IPS-NIHi7 (cell line): ENCODE data around the gene SLCO1C1.

Source experiments
- DNase-seq: peaks from one replicate; pipeline ENCODE4 v3.0.0; 2012; ENCODE audit warnings: mixed read lengths; ENCODE audit errors: extremely low spot score

The SLCO1C1 gene

DNA sequence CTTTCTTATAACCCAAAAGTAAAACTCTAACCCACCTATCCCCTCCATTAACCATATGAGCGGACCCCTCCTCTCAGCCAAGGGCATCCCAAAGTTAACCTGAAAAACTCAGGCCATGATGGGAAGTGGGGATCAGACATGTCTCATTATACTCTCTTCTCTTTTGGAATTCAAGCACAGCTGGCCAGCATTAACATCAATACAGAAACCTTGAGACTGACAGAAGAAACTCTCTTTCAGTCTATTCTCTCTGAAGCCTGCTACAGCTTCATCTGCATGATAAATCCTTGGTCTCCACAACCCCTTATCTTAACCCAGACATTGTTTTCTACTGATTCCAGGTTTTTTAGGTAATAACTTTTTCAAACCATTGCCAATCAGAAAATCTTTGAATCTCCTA lies 97.8 kb downstream of the SLCO1C1 start:
- no peak for DNase-seq

DNA sequence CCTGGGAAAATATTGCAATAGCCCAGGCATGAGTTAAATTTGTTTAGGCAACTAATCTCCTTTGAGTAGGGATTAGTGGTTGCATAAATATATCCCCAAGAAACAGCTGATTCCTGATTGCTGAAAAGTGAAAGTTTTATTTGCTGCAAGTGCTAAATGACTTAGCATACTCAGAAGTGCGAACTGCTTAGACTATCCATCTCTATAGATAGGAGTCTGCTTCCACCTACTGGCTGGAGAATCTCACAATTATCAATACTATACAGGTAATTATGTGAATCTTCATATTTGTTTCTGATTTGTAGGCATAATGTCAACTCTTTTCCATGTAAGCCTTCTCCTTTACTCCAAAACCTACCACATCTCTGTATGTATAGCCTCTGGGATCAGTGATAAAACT lies 103.4 kb downstream of the SLCO1C1 start:
- DNase-seq: peak; percentile 15

DNA sequence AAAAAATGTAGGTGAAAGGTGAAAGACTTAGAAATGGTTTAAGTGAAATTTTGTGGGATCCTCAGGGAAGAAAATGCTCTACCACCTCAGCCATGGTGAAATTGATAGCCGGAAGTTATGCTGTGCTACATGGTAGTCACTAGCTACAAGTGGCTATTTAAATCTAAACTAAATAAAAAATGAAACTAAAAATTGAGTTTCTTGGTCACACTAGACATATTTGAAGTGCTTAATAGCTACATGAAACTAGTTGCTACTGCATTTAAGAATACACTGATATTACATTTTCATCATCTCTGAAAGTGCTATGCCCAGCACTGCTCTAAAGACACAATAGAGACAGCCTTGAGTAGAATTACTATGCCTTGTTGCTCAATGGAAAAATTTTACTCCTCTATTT lies 105.0 kb downstream of the SLCO1C1 start:
- DNase-seq: no peak

DNA sequence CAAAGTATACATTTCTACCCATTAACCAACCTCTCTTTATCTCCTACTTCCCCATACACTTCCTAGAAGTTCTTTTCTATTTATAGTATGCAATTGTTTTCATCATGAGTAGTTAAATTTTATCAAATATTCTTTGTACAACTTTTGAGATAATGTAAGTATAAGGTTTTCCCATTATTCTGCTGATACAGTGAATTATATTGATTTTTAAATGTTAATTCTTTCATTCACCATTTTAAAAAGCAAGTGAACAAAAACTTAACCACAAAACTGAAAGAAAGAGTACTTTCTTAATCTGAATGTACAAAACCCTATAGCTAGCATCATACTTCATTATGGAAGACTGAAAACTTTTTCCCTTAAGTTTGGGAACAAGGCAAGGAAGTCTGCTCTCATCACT lies 105.9 kb downstream of the SLCO1C1 start:
- DNase-seq: no peak
